Pancreas (tissue), 10 donors: ENCODE data around the gene NEDD4. TPM values are rescaled to one million over a fixed set of nuclear protein-coding genes. Genes with fewer than 3 reads are reported as not detected.

Experiments
- ATAC-seq, 4 donors: fragments of 200-7000 bp; cut with Tn5 transposase; one replicate each; pipeline versions ENCODE4 v1.8.0 to v1.9.1; 2020; ENCODE audit warnings: mild to moderate bottlenecking in 4 of 4, moderate library complexity in 4 of 4
- DNase-seq, 6 donors: peaks; one replicate each; pipeline ENCODE4 v3.0.0-alpha.2; 2020
- FAIRE-seq: peaks from 2 replicates; lab custom pipeline; 2012; peaks lifted over from hg19 to GRCh38; lab: Jason Lieb, UNC
- H3K27ac ChIP-seq, 4 donors: fragments of 200-600 bp; sonication (generic); 1 replicate in 3 of 4; 2 replicates in 1 of 4; pipeline versions ENCODE4 v1.5.0 to v1.8.0; 2020
- H3K27me3 ChIP-seq, 4 donors: fragments of 200-600 bp; one replicate each; pipeline ENCODE4 v1.8.0; 2021
- H3K36me3 ChIP-seq, 3 donors: fragments of 200-600 bp; sonication (generic) in 1 of 3; one replicate each; pipeline versions ENCODE4 v1.5.0 to v1.8.0; 2020 to 2021
- H3K4me1 ChIP-seq, 3 donors: fragments of 200-600 bp; one replicate each; pipeline ENCODE4 v1.8.0; 2021
- H3K4me3 ChIP-seq, 4 donors: fragments of 200-600 bp; sonication (generic) in 2 of 4; one replicate each; pipeline versions ENCODE4 v1.5.0 to v1.8.0; 2020 to 2021
- H3K9me3 ChIP-seq, 4 donors: fragments of 200-600 bp; one replicate each; pipeline ENCODE4 v1.8.0; 2021
- CTCF ChIP-seq, 4 donors: fragments of 200-600 bp; sonication (generic) in 3 of 4; IDR thresholded peaks; one replicate each; pipeline versions ENCODE4 v1.5.0 to v1.8.0; 2021; ENCODE audit warnings: antibody characterized with exemption in 4 of 4
- WGBS, 2 donors: extraction: QIAGEN DNeasy Blood & Tissue Kit; methylation state at CpG; one replicate each; pipeline ENCODE4 v1.1.7; 2013; 5-methylcytosine and 5-hydroxymethylcytosine counted together
- intact Hi-C, 3 donors: fragments of 100-400 bp; cut with DNase I; formaldehyde crosslinking; loops; one replicate each; pipeline versions ENCODE4 v1.11.1 to v1.14.2; 2022
- polyA plus RNA-seq, 2 donors: library from polyadenylated mRNA; stranded (reverse); fragments of 200-250 nt; gene quantifications; one replicate each; pipeline ENCODE4 v1.2.3, GENCODE V29; 2013
- total RNA-seq, 6 donors: library from RNA; stranded (reverse); fragmentation: NEBNext Ultra II Directional in 4 of 6; extraction: Animal tissue kit (Norgen Biotek cat#: 25700) in 4 of 6; gene quantifications; one replicate each; pipeline versions ENCODE4 v1.2.1 to v1.2.4, GENCODE V29; 2021 to 2023
- donor health status: healthy with polysubstance abuse.
- donor health status: DM: no; HTN: no; CAD: no; lungs with moderate emphysema.
- donor health status: DM: no; HTN: no; CAD: no.
- donor health status: control.
- donor health status: control.
- donor health status: Bipolar disorder and iron deficiency.
- donor health status: DM: yes; HTN: yes; CAD: no.
- donor health status: DM: no; HTN: no; CAD: no.
- donor health status: DM: no; HTN: no; CAD: no.
- donor health status: DM: yes; HTN: yes; CAD: no.

The NEDD4 gene
- total and polyA plus RNA-seq, 8 donors, result 1.4 to 9.5 (median 4.6) TPM

GRCh38 chr15:55860468-55860867, 132.9 kb downstream of the NEDD4 start:
- Histone ChIP-seq H3K27me3 (no peaks in the 10 kb centered on the region), H3K36me3 (no peaks in the 10 kb centered on the region), H3K27ac (no peak overlapping the region), H3K4me1 (no peaks in the 10 kb centered on the region), H3K4me3 (no peak overlapping the region), H3K9me3 (no peaks in the 10 kb centered on the region)
- no peak for ATAC-seq
- no peak for FAIRE-seq
- intact Hi-C loops, result no loop called here
- DNase-seq, result no peak
- WGBS, 2 donors, result 86 to 91% methylated on average over 6 of the region's 6 CpGs
- no peak for TF ChIP-seq CTCF (IDR thresholded peaks at IDR 0.05)

GRCh38 chr15:55859681-55860080, 133.7 kb downstream of the NEDD4 start:
- Histone ChIP-seq H3K36me3 (no peaks in the 10 kb centered on the region), H3K4me1 (no peaks in the 10 kb centered on the region), H3K4me3 (no peak overlapping the region), H3K27ac (no peak overlapping the region), H3K9me3 (no peaks in the 10 kb centered on the region), H3K27me3 (no peaks in the 10 kb centered on the region)
- no peak for TF ChIP-seq CTCF (IDR thresholded peaks at IDR 0.05)
- FAIRE-seq, result no peak
- DNase-seq, result no peak
- WGBS, 2 donors, result 82 to 95% methylated on average over 1 of the region's 1 CpG
- intact Hi-C loops, result no loop called here
- ATAC-seq, result no peak

GRCh38 chr15:55858661-55859060, 134.8 kb downstream of the NEDD4 start:
- no peak for FAIRE-seq
- no peak for ATAC-seq
- WGBS, 2 donors, result 87 to 89% methylated on average over 4 of the region's 4 CpGs
- Histone ChIP-seq H3K27ac (no peak overlapping the region), H3K27me3 (no peaks in the 10 kb centered on the region), H3K36me3 (no peaks in the 10 kb centered on the region), H3K9me3 (no peaks in the 10 kb centered on the region), H3K4me1 (no peaks in the 10 kb centered on the region), H3K4me3 (no peak overlapping the region)
- no peak for TF ChIP-seq CTCF (IDR thresholded peaks at IDR 0.05)
- DNase-seq, result no peak
- intact Hi-C loops, result no loop called here

GRCh38 chr15:55856506-55857164, 136.8 kb downstream of the NEDD4 start:
- H3K4me3 ChIP-seq, result no peak overlapping the region
- no peaks in the 10 kb centered on the region for H3K4me1 ChIP-seq
- no peaks in the 10 kb centered on the region for H3K9me3 ChIP-seq
- H3K27me3 ChIP-seq, result no peaks in the 10 kb centered on the region
- no peaks in the 10 kb centered on the region for H3K36me3 ChIP-seq
- 74 to 76% methylated on average over 4 of the region's 4 CpGs for WGBS, 2 donors
- TF ChIP-seq CTCF (IDR thresholded peaks at IDR 0.05), result no peak
- intact Hi-C loops, result no loop called here
- no peak for DNase-seq
- no peak overlapping the region for H3K27ac ChIP-seq
- FAIRE-seq, result no peak
- no peak for ATAC-seq

- no peak overlapping the region for H3K27ac ChIP-seq
- H3K4me1 ChIP-seq, result no peaks in the 10 kb centered on the region
- WGBS, 2 donors, result 73 to 74% methylated on average over 4 of the region's 4 CpGs
- intact Hi-C loops, result no loop called here
- no peak overlapping the region for H3K4me3 ChIP-seq
- H3K36me3 ChIP-seq, result peaks cover 0 to under 1% (median 0%) of the 10 kb centered on the region in 3 donors
- no peak for ATAC-seq
- no peak for TF ChIP-seq CTCF (IDR thresholded peaks at IDR 0.05)
- H3K9me3 ChIP-seq, result no peaks in the 10 kb centered on the region
- DNase-seq, result no peak
- no peak for FAIRE-seq
- no peaks in the 10 kb centered on the region for H3K27me3 ChIP-seq
Measured at GRCh38 chr15:55853134-55853533, 140.3 kb downstream of the NEDD4 start.
